Mucosa of descending colon (tissue), 3 donors: Measurements from ENCODE around the gene TTC5. TPM values are rescaled to one million over a fixed set of nuclear protein-coding genes. Genes with fewer than 3 reads are reported as not detected.
"Not testable (repeated sequence)": the region's sequence is repeated elsewhere in the genome, so short reads cannot be mapped to it uniquely, and the experiment has no call there.

ENCODE experiments used
- ATAC-seq: fragments of 200-7000 bp; cut with Tn5 transposase; one replicate; pipeline ENCODE4 v1.9.1; 2020; ENCODE audit warnings: mild to moderate bottlenecking, moderate library complexity
- DNase-seq, 3 donors: peaks; one replicate each; pipeline ENCODE4 v3.0.0-alpha.2; 2020
- H3K36me3 ChIP-seq: fragments of 200-600 bp; one replicate; pipeline ENCODE4 v1.8.0; 2021; ENCODE audit warnings: low read depth, mild to moderate bottlenecking
- H3K4me1 ChIP-seq: fragments of 200-600 bp; one replicate; pipeline ENCODE4 v1.8.0; 2021; ENCODE audit warnings: low read depth, mild to moderate bottlenecking
- H3K4me3 ChIP-seq: fragments of 200-600 bp; one replicate; pipeline ENCODE4 v1.8.0; 2021; ENCODE audit warnings: mild to moderate bottlenecking
- H3K9me3 ChIP-seq: fragments of 200-600 bp; one replicate; pipeline ENCODE4 v1.8.0; 2021; ENCODE audit warnings: mild to moderate bottlenecking
- CTCF ChIP-seq: fragments of 200-600 bp; IDR thresholded peaks from one replicate; pipeline ENCODE4 v1.8.0; 2022; ENCODE audit warnings: antibody characterized with exemption, mild to moderate bottlenecking
- intact Hi-C, 2 donors: fragments of 100-400 bp; cut with DNase I in 1 of 2; cut with micrococcal nuclease in 1 of 2; formaldehyde crosslinking; loops; one replicate each; pipeline versions ENCODE4 v1.11.0 to v1.11.1; 2022; cut with DNase I, micrococcal nuclease
- total RNA-seq, 3 donors: library from RNA; stranded (reverse); fragmentation: NEBNext Ultra II Directional in 2 of 3; extraction: Animal tissue kit (Norgen Biotek cat#: 25700) in 2 of 3; gene quantifications; one replicate each; pipeline versions ENCODE4 v1.2.1 to v1.2.4, GENCODE V29; 2021 to 2023
- donor health status: DM: no; HTN: no; CAD: no; lungs with moderate emphysema.
- donor health status: DM: no; HTN: no; CAD: no.
- donor health status: DM: no; HTN: yes; CAD: no.

TTC5 gene
- total RNA-seq, 3 donors from 2014 or later = 11.8 to 17.0 (median 13.2) TPM

- Histone ChIP-seq H3K36me3 (no peaks in the 10 kb centered on the region), H3K4me3 (no peak overlapping the region), H3K4me1 (no peaks in the 10 kb centered on the region), H3K9me3 (peaks cover 30% of the 10 kb centered on the region)
- no peak for ATAC-seq
- DNase-seq = no peak
- intact Hi-C loops = no loop called here
- TF ChIP-seq CTCF = no peak
Observed at GRCh38 chr14:20274062-20274461, 31.7 kb downstream of the TTC5 start.

GRCh38 chr14:20264361-20264760, 41.4 kb downstream of the TTC5 start:
- ATAC-seq, H3K4me3 ChIP-seq, H3K4me1 ChIP-seq, H3K36me3 ChIP-seq, H3K9me3 ChIP-seq, intact Hi-C loops, DNase-seq: not testable (repeated sequence)

- Histone ChIP-seq H3K4me1 (no peaks in the 10 kb centered on the region), H3K4me3 (no peak overlapping the region), H3K9me3 (no peaks in the 10 kb centered on the region), H3K36me3 (no peaks in the 10 kb centered on the region)
- TF ChIP-seq CTCF = no peak
- intact Hi-C loops = no loop called here
- ATAC-seq = no peak
- no peak for DNase-seq
Observed at GRCh38 chr14:20262642-20263128, 43.1 kb downstream of the TTC5 start.

GRCh38 chr14:20247646-20248246, 58.0 kb downstream of the TTC5 start:
- Histone ChIP-seq H3K4me1 (no peaks in the 10 kb centered on the region), H3K36me3 (no peaks in the 10 kb centered on the region), H3K9me3 (no peaks in the 10 kb centered on the region), H3K4me3 (no peak overlapping the region)
- intact Hi-C loops = no loop called here
- DNase-seq (no peak), ATAC-seq (no peak)
- TF ChIP-seq CTCF = no peak

Other genes starting within 250 kb of the TTC5 start
- not detected for gene OR4L1, start 245.9 kb downstream of the TTC5 start, total RNA-seq
- not detected for gene OR4K17, start 195.2 kb downstream of the TTC5 start, total RNA-seq
- gene OR4N5, start 167.1 kb downstream of the TTC5 start, total RNA-seq = not detected
- gene OR11G2, start 115.1 kb downstream of the TTC5 start, total RNA-seq = not detected
- gene OR11H6, start 82.2 kb downstream of the TTC5 start, total RNA-seq = not detected
- not detected for gene OR11H7, start 77.0 kb downstream of the TTC5 start, total RNA-seq
- not detected for gene OR11H4, start 66.7 kb downstream of the TTC5 start, total RNA-seq
- gene CCNB1IP1, start 27.3 kb upstream of the TTC5 start, total RNA-seq = 10 to 100 TPM; 27.6 to 36.0 (median 28.0) TPM
- 10 to 100 TPM in 2 of 3 donors, 1 to 10 TPM in 1; 9.3 to 20.1 (median 14.8) TPM for gene PARP2, start 37.7 kb upstream of the TTC5 start, total RNA-seq
- 100 to 1,000 TPM in 1 of 3 donors, 10 to 100 TPM in 2; 68.7 to 121 (median 85.8) TPM for gene TEP1, start 107.5 kb upstream of the TTC5 start, total RNA-seq
- under 1 TPM; 0.12 to 0.85 (median 0.27) TPM for gene KLHL33, start 130.2 kb upstream of the TTC5 start, total RNA-seq
- gene OSGEP, start 148.9 kb upstream of the TTC5 start, total RNA-seq = 10 to 100 TPM; 32.7 to 52.0 (median 35.9) TPM
- 100 to 1,000 TPM in 1 of 3 donors, 10 to 100 TPM in 2; 83.9 to 115 (median 93.8) TPM for gene APEX1, start 149.3 kb upstream of the TTC5 start, total RNA-seq
- gene PIP4P1, start 155.5 kb upstream of the TTC5 start, total RNA-seq = 10 to 100 TPM; 40.6 to 48.4 (median 45.5) TPM
- 10 to 100 TPM; 38.8 to 74.8 (median 72.8) TPM for gene PNP, start 163.5 kb upstream of the TTC5 start, total RNA-seq
- gene RNASE10, start 199.6 kb upstream of the TTC5 start, total RNA-seq = 1 to 10 TPM in 1 of 3 donors, under 1 TPM in 2; 0.60 to 1.0 (median 0.93) TPM